HT-29 (cell line): ENCODE data around the gene PSENEN. TPM values are rescaled to one million over a fixed set of nuclear protein-coding genes. Genes with fewer than 3 reads are reported as not detected.

ENCODE experiments used
- DNase-seq: peaks from one replicate; pipeline ENCODE4 v3.0.0-alpha.2; 2015; ENCODE audit warnings: low spot score
- total RNA-seq: library from RNA; depleted of rRNA; stranded (reverse); fragments of >200 nt; shearing (Covaris generic); gene quantifications from 2 replicates; pipeline ENCODE4 v1.2.3, GENCODE V29; 2014; rRNA removed

The PSENEN gene, protein sequence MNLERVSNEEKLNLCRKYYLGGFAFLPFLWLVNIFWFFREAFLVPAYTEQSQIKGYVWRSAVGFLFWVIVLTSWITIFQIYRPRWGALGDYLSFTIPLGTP
- total RNA-seq = 76.2 and 77.0 TPM in 2 replicates

DNA sequence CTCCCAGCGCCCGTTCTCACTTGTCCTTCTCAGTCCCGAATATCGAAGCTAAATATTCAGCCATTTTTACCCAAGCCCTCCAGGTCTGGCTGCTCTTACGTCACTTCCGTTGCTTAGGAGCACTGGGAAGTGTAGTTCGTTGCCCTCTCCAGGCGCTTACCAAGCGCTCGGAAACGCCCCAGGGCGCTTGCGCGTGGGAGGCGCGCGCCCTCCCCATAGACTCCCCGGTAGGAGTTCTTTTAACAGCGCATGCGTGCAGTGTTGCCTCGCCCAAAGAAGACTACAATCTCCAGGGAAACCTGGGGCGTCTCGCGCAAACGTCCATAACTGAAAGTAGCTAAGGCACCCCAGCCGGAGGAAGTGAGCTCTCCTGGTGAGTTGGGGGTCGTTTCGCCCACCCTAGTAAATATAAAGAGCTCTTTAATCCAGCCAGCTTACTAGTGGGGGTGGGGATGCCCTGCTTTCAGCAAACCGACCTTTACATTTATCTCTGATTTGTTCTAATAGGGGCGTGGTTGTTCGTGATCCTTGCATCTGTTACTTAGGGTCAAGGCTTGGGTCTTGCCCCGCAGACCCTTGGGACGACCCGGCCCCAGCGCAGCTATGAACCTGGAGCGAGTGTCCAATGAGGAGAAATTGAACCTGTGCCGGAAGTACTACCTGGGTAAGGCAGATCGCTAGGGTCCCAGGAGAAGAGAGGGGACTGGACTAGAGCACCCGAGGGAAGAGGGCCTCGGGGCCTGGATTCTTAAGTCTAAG lies at the start of gene PSENEN, which contains the start of gene U2AF1L4:
PSENEN (plus strand) TSS at position 324 of the 759 bp plus-strand sequence; CDS start at position 604, 280 bp downstream.
U2AF1L4 (minus strand) TSS at position 91 of the 759 bp plus-strand sequence; CDS start at position 64, 27 bp downstream.
- peak; percentile 100 for DNase-seq

GRCh38 chr19:35695895-35696422 lies 49.5 kb upstream of the PSENEN start:
- no peak for DNase-seq

DNA sequence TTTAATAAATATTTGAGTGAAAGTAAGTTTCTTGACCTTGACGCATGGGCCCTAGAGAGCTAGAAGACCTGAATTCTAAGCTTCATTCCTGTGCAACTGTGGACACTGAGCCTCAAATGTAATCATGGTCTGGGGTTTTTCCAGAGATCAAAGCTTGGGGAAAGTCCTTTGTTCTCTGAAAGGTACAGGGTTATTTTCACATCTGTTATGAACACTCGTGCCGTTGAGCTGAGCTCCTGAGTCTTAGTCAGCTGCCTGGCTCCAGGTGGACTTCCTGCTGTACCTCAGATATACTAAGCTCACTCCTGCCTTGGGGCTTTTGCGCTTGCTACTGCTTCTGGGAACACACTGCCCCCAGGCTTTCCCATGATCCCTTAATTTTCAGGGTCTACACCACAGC lies 48.6 kb upstream of the PSENEN start:
- DNase-seq = no peak

GRCh38 chr19:35702223-35703012 lies 43.0 kb upstream of the PSENEN start:
- DNase-seq = peak; percentile 99

GRCh38 chr19:35703343-35703742 lies 42.1 kb upstream of the PSENEN start:
- no peak for DNase-seq

- no peak for DNase-seq
Observed at GRCh38 chr19:35704218-35704617, 41.2 kb upstream of the PSENEN start, which contains the start of gene ZBTB32. Gene ZBTB32 (plus strand): TSS chr19:35704558. CDS start chr19:35714627, 10,069 bp downstream.

- no peak for DNase-seq
Observed at GRCh38 chr19:35708391-35708790, 37.1 kb upstream of the PSENEN start.

GRCh38 chr19:35710784-35711723 lies 34.4 kb upstream of the PSENEN start:
- no peak for DNase-seq

- DNase-seq = no peak
Observed at GRCh38 chr19:35712567-35713505, 32.6 kb upstream of the PSENEN start.

- DNase-seq = no peak
Observed at GRCh38 chr19:35713506-35713850, 32.0 kb upstream of the PSENEN start.

GRCh38 chr19:35713904-35714495 lies 31.5 kb upstream of the PSENEN start:
- DNase-seq = no peak

- DNase-seq = no peak
Observed at GRCh38 chr19:35714601-35715354, 30.7 kb upstream of the PSENEN start.

- no peak for DNase-seq
Observed at GRCh38 chr19:35715355-35715809, 30.1 kb upstream of the PSENEN start.

DNA sequence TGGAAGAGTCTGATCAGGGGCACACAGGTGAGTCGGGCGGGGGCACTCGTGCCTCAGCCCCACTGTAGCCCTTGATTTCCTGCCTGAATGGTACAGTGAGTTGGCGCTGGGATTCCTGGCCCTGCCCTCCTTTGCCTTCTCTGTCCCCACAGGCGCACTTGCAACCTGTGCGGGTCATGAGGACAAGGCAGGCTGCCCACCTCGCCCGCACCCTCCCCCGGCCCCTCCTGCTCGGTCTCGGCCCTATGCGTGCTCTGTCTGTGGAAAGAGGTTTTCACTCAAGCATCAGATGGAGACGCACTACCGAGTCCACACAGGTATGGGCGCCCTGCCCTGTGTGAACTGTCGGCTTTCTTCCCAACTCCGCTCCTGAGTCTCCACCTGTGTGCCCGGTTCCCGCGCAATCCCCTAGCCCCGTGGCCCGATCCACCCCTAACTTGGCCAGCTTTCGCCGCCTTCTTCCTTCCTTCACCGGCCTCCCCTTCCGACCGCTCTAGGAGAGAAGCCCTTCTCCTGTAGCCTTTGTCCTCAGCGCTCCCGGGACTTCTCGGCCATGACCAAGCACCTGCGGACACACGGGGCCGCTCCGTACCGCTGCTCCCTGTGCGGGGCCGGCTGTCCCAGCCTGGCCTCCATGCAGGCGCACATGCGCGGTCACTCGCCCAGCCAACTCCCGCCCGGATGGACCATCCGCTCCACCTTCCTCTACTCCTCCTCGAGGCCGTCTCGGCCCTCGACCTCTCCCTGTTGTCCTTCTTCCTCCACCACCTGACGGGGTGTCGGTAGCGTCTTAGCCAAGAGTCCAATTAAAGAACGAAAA lies 29.3 kb upstream of the PSENEN start:
- DNase-seq = peak; percentile 59

GRCh38 chr19:35716801-35717664 lies 28.4 kb upstream of the PSENEN start:
- DNase-seq = peak; percentile 98

DNA sequence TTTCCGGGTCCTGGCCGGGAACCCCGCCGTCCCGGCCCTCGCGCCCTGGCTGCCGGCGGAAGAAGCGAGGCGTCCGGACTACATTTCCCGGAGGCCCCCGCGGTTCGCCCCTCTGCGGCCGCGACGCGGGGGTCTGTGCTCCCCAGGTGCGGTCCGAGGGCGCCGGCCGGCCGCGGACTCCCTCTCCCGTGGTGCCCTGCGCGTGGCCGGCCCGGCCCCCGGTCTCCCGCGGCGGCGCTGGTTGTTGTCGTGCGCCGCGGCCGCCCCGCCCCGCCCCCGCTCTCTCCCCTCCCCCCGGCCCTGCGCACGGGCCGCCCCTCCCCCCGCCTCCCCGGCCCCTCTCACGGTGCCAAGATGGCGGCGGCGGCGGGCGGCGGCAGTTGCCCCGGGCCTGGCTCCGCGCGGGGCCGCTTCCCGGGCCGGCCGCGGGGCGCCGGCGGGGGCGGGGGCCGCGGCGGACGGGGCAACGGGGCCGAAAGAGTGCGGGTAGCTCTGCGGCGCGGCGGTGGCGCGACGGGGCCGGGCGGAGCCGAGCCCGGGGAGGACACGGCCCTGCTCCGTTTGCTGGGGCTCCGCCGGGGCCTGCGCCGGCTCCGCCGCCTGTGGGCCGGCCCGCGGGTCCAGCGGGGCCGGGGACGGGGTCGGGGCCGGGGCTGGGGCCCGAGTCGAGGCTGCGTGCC lies 27.6 kb upstream of the PSENEN start, which contains the start of gene KMT2B:
KMT2B (plus strand) TSS at position 339 of the 680 bp plus-strand sequence; CDS start at position 355, 16 bp downstream.
- peak; percentile 98 for DNase-seq
